ENCODE data around the gene MPZL2. TPM values are rescaled to one million over a fixed set of nuclear protein-coding genes. Genes with fewer than 3 reads are reported as not detected.

The MPZL2 gene
- total RNA-seq, 1 donor from 2014 or later = 49.6 TPM

DNA sequence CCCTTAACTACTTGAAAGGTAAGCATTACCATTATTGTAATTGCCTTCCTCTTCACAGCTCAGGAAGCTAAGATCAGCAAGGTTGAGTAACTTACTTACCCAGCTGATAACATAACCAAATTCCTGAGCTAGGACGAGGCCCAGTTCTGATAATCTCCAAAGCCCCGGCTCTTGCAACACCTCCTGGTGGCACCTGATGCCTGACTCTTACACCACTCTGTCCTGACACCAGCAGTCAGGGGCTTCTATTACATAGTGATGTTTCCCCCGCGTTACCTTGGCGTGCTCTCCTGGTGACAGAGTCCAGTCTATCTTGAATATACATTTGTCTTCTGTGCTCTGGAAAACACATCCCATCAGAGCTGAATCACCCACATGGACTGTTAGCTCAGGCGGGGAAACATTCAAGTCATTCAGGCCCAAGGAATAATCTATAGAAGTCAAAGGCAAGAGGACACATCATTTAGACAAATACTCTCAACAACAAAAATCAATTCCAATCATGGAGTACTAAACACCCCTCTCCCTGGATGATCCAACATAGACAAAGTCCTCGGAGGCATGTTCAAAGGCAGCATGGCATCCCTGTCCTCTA lies 51.9 kb downstream of the MPZL2 start:
- no peak for DNase-seq (ENCODE audit: low spot score)
- ATAC-seq = no peak
- intact Hi-C loops (cut with DNase I) = no loop called here

DNA sequence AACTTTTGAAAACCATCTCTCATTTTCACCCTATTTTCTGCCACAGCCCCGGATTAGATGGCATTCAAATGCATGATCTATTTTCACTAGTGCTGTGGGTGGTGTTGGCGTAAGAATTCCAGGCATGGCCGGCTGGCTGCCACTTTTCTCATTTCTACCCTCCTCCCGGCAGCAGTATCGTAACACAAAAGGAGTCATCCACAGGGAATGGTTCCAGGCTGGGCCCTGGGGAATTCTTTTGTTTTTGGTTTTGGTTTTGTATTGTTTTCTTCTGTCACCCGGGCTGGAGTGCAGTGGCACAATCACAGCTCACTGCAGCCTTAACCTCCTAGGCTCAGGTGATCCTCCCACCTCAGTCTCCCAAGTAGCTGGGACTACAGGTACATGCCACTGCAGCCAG lies 53.1 kb downstream of the MPZL2 start:
- ATAC-seq (no peak), DNase-seq (ENCODE audit: low spot score) (no peak)
- intact Hi-C loops (cut with DNase I) = no loop called here

DNA sequence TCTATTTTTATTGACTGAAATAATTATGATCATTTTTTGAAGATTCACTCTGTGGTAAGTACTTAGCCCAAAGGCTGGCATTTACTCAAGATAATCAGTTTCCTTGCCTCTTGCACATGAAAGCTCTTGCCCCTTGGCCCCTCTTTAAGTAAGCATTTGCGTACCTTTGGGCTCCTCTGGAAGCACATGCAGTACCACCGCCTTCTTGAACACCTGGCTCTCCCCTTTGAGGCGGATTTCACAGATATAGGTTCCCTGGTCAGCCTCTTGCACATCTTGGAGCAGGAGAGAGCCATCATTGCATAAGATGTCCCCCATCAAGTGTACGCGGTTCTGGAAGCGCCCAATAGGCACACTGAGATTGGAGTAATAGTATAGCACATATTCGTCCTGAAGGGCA lies 53.8 kb downstream of the MPZL2 start:
- ATAC-seq (no peak), DNase-seq (ENCODE audit: low spot score) (no peak)
- intact Hi-C loops (cut with DNase I) = no loop called here

DNA sequence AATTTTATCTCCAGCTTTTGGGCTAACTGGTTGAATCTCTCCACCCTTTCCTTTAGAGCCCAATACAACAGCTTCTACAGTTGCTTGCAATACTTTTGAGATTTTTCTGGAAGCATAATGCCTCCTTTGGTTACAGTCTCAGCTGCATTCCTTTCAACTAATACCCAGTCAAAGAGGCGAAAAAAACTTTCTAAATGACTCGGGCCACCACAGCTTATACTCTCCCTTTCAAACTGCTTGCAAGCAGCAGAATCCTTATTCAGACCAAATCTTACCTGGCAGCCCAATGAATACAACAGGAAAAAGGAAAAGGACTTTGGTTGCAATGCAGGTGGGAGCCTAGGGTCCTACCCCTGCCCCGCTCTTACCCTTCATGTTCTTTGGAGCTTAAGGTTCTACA lies 55.1 kb downstream of the MPZL2 start:
- DNase-seq (ENCODE audit: low spot score) (no peak), ATAC-seq (no peak)
- intact Hi-C loops (cut with DNase I) = loop anchor here (10.0 kb wide), 1 partner anchor 76 kb away; no protein-coding TSS in a partner anchor

DNA sequence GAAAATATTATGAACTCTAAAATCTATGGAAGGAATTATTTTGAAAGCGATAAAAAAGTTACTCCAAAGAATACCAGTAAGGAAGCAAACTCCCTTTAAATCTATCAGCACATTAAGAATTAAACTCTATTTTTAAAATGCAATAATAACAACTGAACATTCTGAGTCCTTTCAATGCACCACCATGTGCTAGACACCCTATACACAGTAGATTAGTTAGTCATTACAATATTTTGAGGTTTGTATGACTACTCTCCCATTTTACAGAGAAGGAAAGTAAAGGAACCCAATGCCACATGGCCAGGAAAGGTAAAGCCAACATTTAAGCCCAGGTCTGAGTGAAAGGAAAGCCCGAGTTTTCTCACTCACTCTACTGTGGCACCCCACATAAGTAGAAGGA lies 57.0 kb downstream of the MPZL2 start:
- intact Hi-C loops (cut with DNase I) = loop anchor here (10.0 kb wide), 1 partner anchor 78 kb away; no protein-coding TSS in a partner anchor
- DNase-seq (ENCODE audit: low spot score) (no peak), ATAC-seq (no peak)

DNA sequence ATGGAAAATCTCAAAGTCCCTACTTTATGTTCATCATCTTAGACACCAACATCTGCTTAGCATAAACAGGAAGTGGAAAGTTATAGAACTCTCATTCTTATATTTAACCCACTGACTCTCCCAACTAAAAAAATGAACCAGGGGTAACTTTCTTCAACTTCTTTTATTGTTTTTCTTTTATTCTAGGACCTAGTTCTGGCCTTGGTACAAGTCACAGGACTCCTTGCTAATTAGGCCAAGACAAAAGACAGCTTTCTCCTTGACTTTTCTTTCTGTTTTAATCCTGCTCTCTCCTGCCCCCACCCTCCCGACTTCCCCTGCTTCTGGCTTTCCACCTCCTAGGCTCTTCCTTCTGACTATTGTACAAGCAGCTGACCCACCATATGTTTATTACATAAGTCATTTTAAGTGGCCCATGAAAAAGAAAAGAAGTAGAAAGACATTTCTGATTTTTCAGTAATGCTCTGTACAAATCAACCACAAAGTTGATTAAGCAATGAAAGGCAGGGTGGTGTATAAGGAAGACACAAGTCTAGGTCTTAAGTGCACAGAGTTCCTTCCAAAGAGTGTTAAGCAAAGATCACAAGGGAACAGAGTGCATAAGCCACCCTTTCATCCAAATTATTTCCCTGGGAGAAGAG lies 57.6 kb downstream of the MPZL2 start:
- no peak for DNase-seq (ENCODE audit: low spot score)
- intact Hi-C loops (cut with DNase I) = loop anchor here (10.0 kb wide), 1 partner anchor 78 kb away; no protein-coding TSS in a partner anchor
- peak; percentile 66 for ATAC-seq

DNA sequence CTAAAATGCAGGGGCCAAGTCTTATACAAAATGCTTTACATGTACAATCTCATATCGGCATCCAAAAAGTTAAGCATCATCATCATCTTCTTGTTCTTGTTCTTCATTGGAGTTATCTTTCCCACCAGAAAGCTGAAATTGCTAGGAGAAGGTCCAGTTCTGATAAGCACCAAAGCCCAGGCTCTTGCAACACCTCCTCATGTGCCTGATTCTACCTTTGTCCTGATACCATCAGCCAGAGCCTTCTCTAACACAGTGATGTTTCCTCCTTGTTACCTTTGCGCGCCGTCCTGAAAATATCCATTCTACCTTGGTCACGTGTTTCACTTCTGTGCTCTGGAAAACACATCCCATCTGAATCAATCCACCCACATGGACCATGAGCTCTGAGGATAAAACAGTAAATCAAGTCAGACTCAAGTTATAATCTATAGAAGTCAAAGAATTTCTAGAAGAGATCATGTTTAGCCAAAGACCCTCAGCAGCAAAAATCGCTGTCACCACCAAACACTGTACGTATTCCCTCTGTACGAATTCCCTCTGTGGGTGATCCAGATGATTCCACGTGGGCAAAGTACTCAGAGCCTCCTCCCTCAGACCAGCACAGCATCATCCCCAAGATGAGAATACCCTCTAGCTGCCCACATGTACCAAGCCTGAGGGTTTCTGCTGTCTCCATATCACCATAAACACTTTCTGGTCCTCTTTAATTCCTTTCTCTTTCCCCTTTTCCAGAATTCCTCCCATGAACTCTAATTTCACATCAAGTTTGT lies 58.3 kb downstream of the MPZL2 start:
- ATAC-seq (no peak), DNase-seq (ENCODE audit: low spot score) (no peak)
- intact Hi-C loops (cut with DNase I) = loop anchor here (10.0 kb wide), 1 partner anchor 79 kb away; no protein-coding TSS in a partner anchor

Other genes with a start within 250 kb of the MPZL2 start
- gene TMPRSS4, start 187.2 kb downstream of the MPZL2 start, total RNA-seq = not detected
- not detected for gene SMIM35, start 177.3 kb downstream of the MPZL2 start, total RNA-seq
- gene SCN4B, start 111.5 kb downstream of the MPZL2 start, total RNA-seq = 2.9 TPM
- 2.7 TPM for gene SCN2B, start 87.7 kb downstream of the MPZL2 start, total RNA-seq
- 20.8 TPM for gene JAML, start 39.3 kb downstream of the MPZL2 start, total RNA-seq
- 2.7 TPM for gene MPZL3, start 11.9 kb downstream of the MPZL2 start, total RNA-seq
- 2.5 TPM for gene CD3E, start 40.4 kb upstream of the MPZL2 start, total RNA-seq
- gene CD3D, start 78.4 kb upstream of the MPZL2 start, total RNA-seq = 3.8 TPM
- 1.2 TPM for gene CD3G, start 80.0 kb upstream of the MPZL2 start, total RNA-seq
- 40.8 TPM for gene UBE4A, start 95.3 kb upstream of the MPZL2 start, total RNA-seq
- 117 TPM for gene ATP5MG, start 137.3 kb upstream of the MPZL2 start, total RNA-seq
- 132 TPM for gene KMT2A, start 172.2 kb upstream of the MPZL2 start, total RNA-seq

Measured in sciatic nerve (tissue), 2 donors.